ENCODE results near the gene ZNF277.

The ZNF277 gene

GRCh38 chr7:112185005-112185834 lies 21.3 kb upstream of the ZNF277 start:
- DNase-seq (ENCODE audit: low read depth) = no peak

GRCh38 chr7:112186300-112186699 lies 20.2 kb upstream of the ZNF277 start:
- DNase-seq (ENCODE audit: low read depth) = no peak

- DNase-seq (ENCODE audit: low read depth) = no peak
These were observed 18.2 kb upstream of the ZNF277 start for GRCh38 chr7:112188257-112188656.

GRCh38 chr7:112189691-112190090 lies 16.8 kb upstream of the ZNF277 start:
- DNase-seq (ENCODE audit: low read depth) = no peak

- no peak for DNase-seq (ENCODE audit: low read depth)
These were observed 16.4 kb upstream of the ZNF277 start for GRCh38 chr7:112190120-112190519.

GRCh38 chr7:112192236-112193154 lies 14.0 kb upstream of the ZNF277 start:
- no peak for DNase-seq (ENCODE audit: low read depth)

- no peak for DNase-seq (ENCODE audit: low read depth)
These were observed 12.5 kb upstream of the ZNF277 start for GRCh38 chr7:112193915-112194502.

GRCh38 chr7:112195717-112196116 lies 10.8 kb upstream of the ZNF277 start:
- DNase-seq (ENCODE audit: low read depth) = no peak

- no peak for DNase-seq (ENCODE audit: low read depth)
These were observed 9.2 kb upstream of the ZNF277 start for GRCh38 chr7:112197322-112197721.

GRCh38 chr7:112199035-112199655 lies 7.3 kb upstream of the ZNF277 start:
- DNase-seq (ENCODE audit: low read depth) = no peak

GRCh38 chr7:112199672-112200071 lies 6.8 kb upstream of the ZNF277 start:
- DNase-seq (ENCODE audit: low read depth) = no peak

- no peak for DNase-seq (ENCODE audit: low read depth)
These were observed 5.1 kb upstream of the ZNF277 start for GRCh38 chr7:112201411-112201810.

GRCh38 chr7:112201839-112202238 lies 4.7 kb upstream of the ZNF277 start:
- DNase-seq (ENCODE audit: low read depth) = no peak

GRCh38 chr7:112202816-112203215 lies 3.7 kb upstream of the ZNF277 start:
- no peak for DNase-seq (ENCODE audit: low read depth)

GRCh38 chr7:112203365-112203739 lies 3.1 kb upstream of the ZNF277 start:
- no peak for DNase-seq (ENCODE audit: low read depth)

- no peak for DNase-seq (ENCODE audit: low read depth)
These were observed 1.8 kb upstream of the ZNF277 start for GRCh38 chr7:112204499-112205342.

GRCh38 chr7:112205343-112206237 lies 905 bp upstream of the ZNF277 start:
- DNase-seq (ENCODE audit: low read depth) = no peak

- DNase-seq (ENCODE audit: low read depth) = no peak
These were observed 597 bp downstream of the ZNF277 start for GRCh38 chr7:112206991-112207592.

GRCh38 chr7:112207765-112208164 lies 1.3 kb downstream of the ZNF277 start:
- DNase-seq (ENCODE audit: low read depth) = no peak

Measured in activated gamma-delta T cell treated with anti-CD3 and anti-CD28 coated beads, Interleukin-2, amount 50 U/mL, for 16 hours (primary cell).